ENCODE measurements around the gene UGCG. TPM values are rescaled to one million over a fixed set of nuclear protein-coding genes. Genes with fewer than 3 reads are reported as not detected.

UGCG gene
- total RNA-seq, 4 donors from 2014 or later: 25.0 to 203 (median 59.7) TPM

- ATAC-seq (ENCODE audit: low FRiP score) (no peak), DNase-seq (ENCODE audit: low spot score) (no peak)
- no peak for TF ChIP-seq CTCF (IDR thresholded peaks at IDR 0.05)
Observed at GRCh38 chr9:111910428-111910827, 13.8 kb downstream of the UGCG start.

GRCh38 chr9:111913159-111913558 lies 16.5 kb downstream of the UGCG start:
- no peak for TF ChIP-seq CTCF (IDR thresholded peaks at IDR 0.05)
- DNase-seq (ENCODE audit: low spot score) (no peak), ATAC-seq (ENCODE audit: low FRiP score) (no peak)

- ATAC-seq (ENCODE audit: low FRiP score): no peak
- no peak for DNase-seq (ENCODE audit: low spot score)
- TF ChIP-seq CTCF (IDR thresholded peaks at IDR 0.05): no peak
Observed at GRCh38 chr9:111914749-111915424, 18.3 kb downstream of the UGCG start.

- DNase-seq (ENCODE audit: low spot score): no peak
- no peak for ATAC-seq (ENCODE audit: low FRiP score)
- no peak for TF ChIP-seq CTCF (IDR thresholded peaks at IDR 0.05)
Observed at GRCh38 chr9:111915425-111915758, 18.8 kb downstream of the UGCG start.

- DNase-seq (ENCODE audit: low spot score): no peak
- no peak for ATAC-seq (ENCODE audit: low FRiP score)
- no peak for TF ChIP-seq CTCF (IDR thresholded peaks at IDR 0.05)
Observed at GRCh38 chr9:111916234-111916645, 19.6 kb downstream of the UGCG start.

- TF ChIP-seq CTCF (IDR thresholded peaks at IDR 0.05): no peak
- no peak for DNase-seq (ENCODE audit: low spot score)
- ATAC-seq (ENCODE audit: low FRiP score): no peak
Observed at GRCh38 chr9:111917201-111917600, 20.6 kb downstream of the UGCG start.

GRCh38 chr9:111917980-111918379 lies 21.4 kb downstream of the UGCG start:
- TF ChIP-seq CTCF (IDR thresholded peaks at IDR 0.05): no peak
- DNase-seq (ENCODE audit: low spot score) (no peak), ATAC-seq (ENCODE audit: low FRiP score) (no peak)
